ENCODE measurements around the gene CDKL5.

DNA sequence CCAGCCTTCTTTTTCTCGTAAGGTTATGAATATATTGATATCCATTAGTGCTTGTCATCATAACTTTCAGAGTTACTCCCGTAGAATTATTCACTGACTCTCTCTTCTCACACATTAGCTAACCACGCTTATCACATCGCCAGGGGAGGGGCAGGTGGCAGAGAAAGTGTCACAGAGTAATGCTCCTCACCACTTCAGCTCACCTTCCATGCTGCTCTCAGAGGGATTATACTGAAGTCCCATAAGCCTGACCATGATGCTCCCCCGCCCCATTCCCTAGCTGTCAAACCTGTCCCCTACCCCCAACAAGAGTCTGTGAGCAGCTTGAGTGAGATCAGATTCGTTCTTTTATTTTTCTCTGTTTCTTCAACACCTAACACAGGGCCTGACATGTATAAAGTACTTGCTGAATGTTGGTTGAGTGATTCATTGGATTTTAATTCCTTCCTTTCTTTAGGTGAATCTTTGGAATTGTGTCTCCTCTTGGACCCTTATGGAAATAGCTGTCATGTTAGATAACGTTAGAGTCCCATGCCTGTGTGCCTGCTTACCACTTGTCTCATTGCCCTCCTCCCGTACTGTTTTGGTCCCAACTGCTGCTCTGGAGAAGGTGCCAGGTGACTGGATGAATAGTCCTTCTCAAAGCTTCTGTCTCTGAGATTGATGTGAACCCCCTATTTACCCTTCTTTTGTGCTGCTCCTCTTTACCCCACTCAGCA is 191.4 kb downstream of the CDKL5 start:
- no peak for TF ChIP-seq POLR2A (IDR thresholded peaks at IDR 0.05)
- TF ChIP-seq CTCF (IDR thresholded peaks at IDR 0.05), result no peak
- no peak for TF ChIP-seq EP300 (IDR thresholded peaks at IDR 0.05)
- no peak for TF ChIP-seq POLR2AphosphoS5 (IDR thresholded peaks at IDR 0.05)
